GM21381 (cell line): ENCODE results near the gene DNAJB2.
"Not testable (repeated sequence)": the region's sequence is repeated elsewhere in the genome, so short reads cannot be mapped to it uniquely, and the experiment has no call there.

ENCODE experiments used
- ATAC-seq: cut with Tn5 transposase; IDR thresholded peaks from one replicate; pipeline ENCODE4 v1.9.1; 2021; ENCODE audit warnings: mild to moderate bottlenecking, moderate library complexity; ENCODE audit not compliant: unreplicated experiment

The DNAJB2 gene

DNA sequence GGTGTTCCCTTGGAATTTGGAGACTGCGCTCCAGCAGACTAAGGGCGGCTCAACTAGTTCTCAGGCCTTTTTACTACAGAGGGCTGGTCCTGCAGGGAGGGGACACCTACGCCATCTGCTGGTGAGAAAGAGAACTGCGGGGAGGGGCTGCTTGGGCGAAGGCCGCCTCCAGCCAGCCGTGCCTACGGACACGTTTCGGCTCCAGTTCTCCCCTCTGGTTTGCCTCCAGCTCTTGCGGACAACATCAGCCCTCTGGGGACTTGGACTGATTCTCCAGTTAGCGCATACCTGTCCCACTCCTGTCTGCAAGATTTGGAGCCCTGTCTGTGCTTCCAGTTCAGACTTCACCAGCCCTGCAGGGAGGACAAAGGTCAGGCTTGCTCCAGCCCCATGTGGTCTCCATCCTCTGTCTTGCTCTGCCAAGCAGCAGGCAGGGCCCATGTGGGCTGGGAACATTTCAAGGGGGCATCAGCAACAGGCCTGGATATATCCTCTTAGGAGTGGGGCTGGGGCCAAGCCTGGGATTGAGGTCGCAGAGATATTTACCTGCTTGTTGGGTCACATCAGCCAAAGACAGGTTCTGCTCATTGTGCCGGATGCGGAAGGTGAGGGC, 19.7 kb downstream of the DNAJB2 start:
- ATAC-seq, result peak; percentile 43

DNA sequence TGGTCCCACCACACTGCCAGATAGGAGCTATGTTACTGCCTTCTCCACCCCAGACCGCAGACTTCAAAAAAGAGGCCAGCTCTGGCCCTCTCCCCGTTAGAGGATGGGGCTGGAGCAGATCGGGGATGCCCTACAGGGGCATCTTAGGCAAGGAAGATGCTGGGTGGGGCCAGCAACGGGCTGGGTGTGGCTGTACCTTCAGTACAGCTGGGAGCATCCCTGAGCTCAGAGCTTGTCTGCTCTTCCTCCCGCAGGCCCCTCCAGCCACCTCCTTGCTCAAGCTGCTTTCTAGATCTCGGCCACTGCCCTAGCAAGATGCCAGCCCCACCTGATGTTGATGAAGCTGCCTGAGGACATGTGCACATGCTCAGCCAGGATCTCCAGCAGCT, 20.2 kb downstream of the DNAJB2 start:
- ATAC-seq, result no peak

DNA sequence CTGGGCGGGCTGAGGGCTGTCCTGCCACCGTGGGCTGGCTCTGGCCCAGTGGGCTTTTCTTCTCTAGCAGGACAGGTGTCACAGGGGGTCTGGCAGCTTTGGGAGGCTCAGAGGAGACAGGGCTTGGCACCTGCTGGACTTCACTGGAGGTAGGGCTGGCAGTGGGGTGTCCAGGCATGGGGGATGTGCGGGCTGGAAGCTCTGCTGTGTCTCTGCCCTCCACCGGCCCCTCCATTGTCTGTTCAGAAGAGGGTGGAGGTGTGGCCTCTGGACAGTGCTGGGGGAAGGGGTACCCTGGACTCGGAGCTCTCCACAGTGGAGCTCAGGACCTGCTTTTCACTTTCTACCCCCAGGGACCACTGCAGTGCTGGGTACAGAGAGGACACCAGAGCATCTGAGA, 20.9 kb downstream of the DNAJB2 start:
- ATAC-seq, result no peak

DNA sequence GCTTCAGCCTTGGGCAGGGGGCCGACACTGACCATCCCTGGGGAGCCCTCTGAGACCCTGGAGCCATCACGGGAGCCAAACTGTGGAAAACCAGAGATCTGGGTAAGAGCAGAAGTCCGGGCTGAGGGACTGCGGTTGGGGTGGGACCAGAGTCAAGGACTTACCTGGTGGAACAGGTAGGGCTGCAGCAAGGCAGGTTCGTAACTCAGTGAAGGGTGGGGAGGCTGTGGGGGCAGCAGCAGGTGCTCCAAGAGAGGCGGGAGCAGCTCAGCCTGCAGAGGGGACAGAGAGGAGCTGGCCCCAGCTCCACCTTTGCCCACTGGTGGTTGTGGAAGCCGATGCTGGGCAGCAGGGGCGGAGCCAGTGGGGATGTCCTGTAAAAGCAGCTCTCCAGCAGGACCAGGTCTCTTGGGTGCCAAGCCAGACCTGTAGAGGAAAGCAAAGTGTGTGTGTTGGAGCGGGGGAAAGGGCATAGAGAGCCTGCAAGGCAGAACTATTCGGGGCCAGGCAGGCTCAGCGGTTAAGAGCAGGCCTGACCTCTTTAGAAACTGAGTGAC, 23.3 kb downstream of the DNAJB2 start:
- ATAC-seq, result no peak

DNA sequence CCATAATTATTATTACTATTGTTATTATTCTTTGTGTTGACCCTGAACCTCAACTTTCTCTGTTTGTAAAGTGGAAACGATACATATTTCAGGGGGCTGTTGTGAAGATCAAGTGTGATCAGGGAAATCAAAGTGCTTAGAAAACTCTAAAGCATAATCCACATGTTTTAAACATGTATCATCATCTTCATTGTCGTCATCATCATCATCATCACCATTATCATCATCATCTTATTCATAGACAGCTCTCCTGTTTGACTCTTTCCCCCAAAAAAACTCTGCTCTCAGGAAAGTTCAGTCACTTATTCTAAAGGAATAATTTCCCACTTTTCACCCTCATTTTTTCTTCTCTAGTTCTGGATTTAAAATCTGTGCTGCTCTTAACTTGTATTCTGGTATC, 25.1 kb downstream of the DNAJB2 start:
- no peak for ATAC-seq

DNA sequence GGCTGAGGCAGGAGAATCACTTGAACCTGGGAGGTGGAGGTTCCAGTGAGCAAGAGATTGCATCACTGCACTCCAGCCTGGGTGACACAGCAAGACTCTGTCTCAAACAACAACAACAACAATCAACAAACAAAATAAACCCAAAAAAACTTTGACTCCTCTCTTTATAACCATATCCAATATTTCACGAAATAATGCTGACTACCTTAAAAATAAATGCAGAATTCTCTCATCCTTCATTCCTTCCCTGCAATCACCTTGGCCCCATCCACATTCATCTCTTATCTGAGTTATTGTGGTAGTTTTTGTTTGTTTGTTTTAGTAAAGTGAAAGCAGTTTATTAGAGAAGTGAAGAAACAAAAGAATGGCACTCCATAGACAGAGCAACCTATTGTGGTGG, 26.9 kb downstream of the DNAJB2 start:
- ATAC-seq, result no peak

DNA sequence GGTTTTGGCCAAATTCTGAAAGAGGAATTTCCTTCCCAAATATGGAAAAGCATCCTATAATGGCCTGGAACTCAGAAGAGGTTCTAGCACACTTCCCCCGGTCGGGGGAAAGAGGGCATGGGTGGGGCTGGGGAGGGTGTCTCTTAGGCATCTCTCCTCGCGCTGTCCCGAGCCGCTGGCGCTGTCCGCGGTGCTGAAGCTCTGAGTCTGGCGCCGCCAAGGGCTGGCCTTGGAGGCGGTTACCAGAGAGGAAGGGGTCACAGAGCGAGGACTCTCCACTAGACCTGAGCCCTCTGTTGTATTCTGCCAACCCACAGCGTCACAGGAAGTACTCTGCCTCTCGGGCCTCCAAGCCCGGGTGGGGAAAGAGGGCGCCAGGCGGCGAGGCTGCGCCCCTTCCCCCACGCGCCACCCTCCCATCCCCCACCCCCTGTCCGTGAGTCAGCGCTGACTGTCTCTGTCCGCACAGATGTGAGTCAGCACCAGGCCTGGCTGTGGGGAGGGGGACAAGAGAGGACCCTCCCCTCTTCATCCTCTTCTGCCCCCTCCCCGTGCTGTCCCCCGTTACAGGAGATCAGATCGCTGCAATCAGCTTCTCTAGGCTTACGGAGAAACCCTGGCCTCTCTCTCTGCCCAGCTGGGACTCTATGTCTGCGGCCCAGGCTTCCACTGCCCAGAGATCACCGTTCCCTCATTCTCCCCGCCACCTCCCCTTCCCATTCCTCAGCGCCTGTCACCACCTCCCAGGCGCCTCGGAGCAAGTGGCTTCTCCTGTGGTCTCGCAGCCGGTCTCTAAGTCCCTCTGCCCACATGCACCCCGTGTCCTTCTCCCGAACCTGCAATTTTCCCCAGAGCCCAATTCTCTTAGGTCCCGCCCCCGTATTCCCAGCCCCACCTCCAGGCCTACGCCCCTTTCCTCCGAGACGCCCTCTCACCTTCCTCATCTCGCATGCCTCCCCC, 29.3 kb downstream of the DNAJB2 start:
- no peak for ATAC-seq

DNA sequence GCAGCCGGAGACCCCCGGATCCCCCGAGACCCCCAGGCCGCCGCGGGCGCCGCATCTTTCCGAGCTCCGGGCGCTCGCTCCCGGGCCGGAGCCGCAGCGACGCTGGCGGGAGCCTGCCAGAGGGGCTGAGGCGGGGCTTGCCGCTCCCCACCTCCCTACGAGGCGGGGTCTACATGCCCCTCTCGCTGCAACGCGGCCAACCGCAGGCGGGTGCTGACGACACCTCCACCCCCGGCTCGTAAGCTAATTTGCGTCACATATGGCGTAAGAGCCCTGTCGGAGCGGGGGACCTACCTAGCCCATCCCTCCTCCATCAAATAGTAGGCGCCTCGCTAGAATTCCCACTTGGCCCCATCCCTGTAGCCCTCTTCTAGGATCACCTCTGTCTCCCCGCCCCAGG, 30.1 kb downstream of the DNAJB2 start, which contains the start of gene PTPRN:
TSS of gene PTPRN (minus strand) at position 124 of the 400 bp plus-strand sequence. CDS start at position 55, 69 bp downstream.
- no peak for ATAC-seq

DNA sequence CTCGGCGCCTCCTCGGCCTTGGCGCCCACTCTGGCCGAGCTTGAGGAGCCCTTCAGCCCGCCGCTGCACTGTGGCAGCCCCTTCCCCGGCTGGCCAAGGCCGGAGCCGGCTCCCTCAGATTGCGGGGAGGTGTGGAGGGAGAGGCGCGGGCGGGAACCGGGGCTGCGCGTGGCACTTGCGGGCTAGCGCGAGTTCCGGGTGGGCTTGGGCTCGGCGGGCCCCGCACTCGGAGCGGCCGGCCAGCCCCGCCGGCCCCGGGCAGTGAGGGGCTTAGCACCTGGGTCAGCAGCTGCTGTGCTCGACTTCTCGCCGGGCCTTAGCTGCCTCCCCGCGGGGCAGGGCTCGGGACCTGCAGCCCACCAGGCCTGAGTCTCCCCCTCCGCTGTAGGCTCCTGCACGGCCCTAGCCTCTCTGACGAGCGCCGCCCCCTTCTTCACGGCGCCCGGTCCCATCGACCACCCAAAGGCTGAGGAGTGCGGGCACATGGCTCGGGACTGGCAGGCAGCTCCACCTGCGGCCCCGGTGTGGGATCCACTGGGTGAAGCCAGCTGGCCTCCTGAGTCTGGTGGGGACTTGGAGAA, 33.6 kb downstream of the DNAJB2 start:
- not testable (repeated sequence) for ATAC-seq

DNA sequence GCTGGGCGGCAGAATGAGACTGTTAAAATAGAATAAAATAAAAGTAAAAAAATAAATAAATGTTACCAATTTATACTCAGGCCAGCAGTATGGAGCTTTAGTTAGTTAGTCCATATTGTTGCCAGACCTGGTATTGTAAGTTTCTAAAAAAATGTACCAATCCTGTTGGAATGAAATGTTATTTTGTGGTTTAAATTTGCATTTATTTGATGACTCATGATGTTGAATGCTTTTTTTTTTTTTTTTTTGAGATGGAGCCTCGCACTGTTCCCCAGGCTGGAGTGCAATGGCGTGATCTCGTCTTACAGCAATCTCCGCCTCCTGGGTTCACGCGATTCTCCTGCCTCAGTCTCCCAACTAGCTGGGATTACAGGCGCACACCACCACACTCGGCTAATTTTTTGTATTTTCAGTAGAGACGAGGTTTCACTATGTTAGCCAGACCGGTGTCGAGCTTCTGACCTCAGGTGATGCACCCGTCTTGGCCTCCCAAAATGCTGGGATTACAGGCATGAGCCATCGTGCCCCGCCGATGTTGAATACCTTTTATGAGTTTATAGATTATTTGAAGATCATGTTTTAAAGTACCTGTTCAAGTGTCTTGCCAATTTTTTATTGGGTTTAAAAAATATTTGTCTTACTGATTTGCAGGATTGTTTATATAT, 35.8 kb downstream of the DNAJB2 start:
- ATAC-seq, result no peak

DNA sequence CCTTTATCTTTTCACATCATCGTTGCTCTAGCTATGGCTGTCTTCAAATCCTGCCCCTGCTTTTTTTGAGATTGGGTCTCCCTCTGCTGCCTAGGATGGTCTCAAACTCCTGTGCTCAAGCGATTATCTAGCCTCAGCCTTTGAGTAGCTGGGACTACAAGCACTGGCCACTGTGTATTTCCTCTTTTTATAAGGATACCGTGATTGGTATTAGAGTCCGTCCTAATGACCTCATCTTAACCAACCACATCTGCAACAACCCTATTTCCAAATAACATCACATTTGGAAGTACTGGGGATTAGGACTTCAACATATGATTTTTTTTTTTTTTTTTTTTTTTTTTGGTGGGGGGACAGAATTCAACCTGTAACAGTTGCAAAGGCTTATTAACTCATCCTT, 44.3 kb downstream of the DNAJB2 start:
- no peak for ATAC-seq

DNA sequence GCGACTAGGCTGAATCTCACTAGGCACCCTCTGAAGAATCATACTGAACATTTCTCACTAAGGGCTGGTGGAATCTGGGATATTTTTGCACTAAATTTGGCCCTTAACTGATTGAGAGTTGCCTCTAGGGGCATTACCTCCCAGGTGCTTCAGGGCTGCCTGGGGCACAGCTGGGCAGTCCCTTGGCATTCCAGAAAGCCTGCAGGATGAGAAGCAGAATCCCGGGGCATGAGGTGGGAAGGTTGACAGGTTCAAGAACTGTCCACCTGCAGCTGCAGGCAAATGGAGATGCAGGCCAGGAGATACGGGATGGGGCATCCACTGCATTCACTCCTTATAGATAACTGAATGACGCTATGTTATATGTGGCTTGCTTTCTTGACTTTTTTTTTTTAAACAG, 46.0 kb downstream of the DNAJB2 start:
- no peak for ATAC-seq

DNA sequence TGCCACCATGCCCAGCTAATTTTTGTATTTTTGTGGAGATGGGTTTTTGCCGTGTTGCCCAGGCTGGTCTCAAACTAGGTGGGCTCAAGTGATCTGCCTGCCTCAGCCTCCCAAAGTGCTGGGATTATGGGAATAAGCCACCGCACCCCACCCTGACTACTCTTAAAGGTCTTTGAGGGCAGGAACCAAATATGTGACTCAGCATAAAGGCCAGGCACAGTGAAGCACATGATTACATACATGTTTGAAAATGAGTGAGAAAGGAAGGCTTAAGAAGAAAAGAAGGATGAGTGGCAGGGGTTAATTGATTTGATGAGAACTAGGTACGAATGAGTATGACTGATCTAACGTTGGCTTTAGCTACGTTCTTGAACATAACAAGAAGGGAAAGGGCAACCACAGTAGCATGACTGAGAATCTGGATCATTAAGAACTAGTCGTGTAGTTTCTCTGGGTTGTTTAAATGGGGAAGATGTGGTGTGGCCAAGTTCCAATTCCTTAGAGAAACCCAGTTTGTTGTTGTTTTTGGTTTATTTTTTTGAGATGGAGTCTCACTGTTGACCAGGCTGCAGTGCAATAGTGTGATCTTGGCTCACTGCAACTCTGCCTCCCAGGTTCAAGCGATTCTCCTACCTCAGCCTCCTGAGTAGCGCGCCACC, 46.6 kb downstream of the DNAJB2 start:
- ATAC-seq, result no peak

DNA sequence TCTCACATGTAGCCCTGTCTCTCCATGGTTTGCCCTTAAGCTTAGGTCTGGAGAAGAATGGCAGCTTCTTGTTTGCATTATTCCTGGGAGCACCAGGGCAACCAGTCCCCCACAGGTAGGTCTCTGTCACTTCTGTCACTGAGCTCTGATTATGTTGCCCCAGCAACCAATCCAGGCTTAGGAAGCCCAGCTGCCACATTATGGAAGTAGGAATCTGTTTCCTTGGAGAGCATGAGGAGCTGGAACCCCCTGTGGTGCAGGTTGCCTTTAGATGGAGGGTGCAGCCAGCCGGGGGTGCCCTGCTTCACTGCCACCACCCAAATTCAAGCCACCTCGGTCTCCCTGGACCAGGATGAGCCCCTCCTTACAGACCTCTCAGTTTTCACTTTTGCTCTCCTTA, 48.6 kb downstream of the DNAJB2 start:
- ATAC-seq, result no peak

DNA sequence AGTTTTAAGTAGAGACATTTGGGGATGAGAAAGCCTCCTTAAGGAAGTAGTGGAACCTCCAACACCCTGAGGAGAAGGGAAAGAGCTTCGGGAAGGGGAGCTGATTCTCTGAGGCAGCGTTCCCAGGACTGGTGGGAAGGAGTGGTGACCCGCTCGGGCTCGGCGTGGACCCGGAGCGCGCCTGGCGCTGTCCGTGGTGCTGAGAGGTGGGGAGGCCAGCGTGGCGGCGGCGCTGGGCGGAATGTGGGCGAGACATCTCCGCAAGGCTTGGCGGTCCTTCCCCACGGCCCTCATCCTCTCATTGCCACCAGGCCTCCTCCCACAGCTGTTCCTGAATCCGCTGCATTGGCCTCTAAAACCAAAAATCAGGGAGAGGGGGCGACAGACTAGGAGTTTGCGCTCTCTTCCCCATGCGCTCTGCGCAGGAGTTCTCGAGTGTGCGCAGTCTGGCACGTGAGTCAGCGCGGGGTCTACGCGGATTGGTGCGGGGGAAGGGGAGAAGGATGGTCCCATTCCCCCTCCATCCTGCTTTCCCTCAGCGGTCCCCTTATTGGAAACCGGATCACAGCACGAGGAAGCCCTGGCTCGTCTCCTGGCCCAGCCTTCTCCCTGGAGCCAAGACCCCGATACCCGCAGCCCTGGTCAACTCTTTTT, 52.5 kb downstream of the DNAJB2 start:
- no peak for ATAC-seq

DNA sequence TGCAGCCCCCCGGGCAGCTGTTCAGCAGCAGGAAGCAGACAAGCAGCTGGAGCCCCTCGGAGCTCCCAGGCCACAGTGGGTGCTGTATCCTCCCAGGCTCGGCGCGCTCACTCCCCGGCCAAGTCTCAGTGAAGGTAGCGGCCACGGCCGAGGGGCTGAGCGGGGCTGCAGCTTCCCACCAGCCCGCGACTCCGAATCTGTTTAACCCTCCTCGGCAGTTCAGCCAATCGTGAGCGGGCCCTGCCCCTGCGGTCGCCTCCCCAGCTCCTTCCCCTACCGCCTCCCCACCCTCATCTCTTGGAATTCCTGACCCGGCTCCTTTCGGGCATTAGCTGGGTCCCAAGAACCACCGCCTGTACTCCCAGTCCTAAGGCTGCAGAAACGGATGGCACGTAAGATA, 53.4 kb downstream of the DNAJB2 start, which contains the start of gene RESP18:
TSS of gene RESP18 (minus strand) at position 203 of the 400 bp plus-strand sequence.
- no peak for ATAC-seq

DNA sequence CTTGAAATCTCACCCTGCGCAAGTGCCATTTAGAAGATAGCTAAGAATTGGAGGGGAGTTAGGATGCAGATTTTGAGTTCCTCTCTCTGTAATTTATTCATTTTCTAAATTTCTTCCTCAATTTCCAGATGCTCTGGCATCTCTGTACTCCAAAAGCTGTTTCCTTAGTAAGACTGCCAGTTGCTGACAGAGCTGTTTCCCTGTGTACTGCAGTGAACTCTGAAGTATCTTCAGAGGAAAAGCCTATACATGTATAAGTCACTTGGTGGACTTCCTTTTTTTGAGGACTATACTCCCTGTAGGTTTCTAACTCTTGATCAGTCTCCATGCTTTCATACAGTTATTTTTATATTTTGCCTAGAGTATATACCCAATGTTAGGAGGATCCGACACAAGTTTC, 54.9 kb downstream of the DNAJB2 start:
- ATAC-seq, result no peak

DNA sequence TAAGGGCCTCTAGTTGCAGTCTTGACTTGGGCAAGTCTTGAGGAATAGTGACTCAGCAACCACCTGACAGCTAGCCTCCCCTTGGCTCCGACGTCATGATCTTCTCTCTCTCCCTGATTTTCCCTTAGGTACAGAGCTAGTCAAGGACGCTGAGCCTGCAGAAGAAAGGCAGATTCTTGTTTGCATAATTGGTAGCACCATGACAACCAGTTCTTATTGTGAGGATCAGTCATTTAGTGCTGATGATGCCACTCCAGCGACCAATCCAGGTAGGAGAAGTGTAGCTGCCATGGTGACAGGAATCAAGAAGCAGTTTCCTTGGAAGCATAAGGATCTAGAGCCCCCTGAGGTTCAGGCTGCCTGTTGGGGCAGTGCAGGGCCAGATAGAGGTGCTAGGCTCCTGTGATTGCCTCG, 56.2 kb downstream of the DNAJB2 start:
- no peak for ATAC-seq
